GM23248 (cell line): ENCODE measurements around the gene POMT1. TPM values are rescaled to one million over a fixed set of nuclear protein-coding genes. Genes with fewer than 3 reads are reported as not detected.

Experiments used
- DNase-seq: peaks from one replicate; pipeline ENCODE4 v3.0.0-alpha.2; 2015
- H2AFZ ChIP-seq: fragments of 200-600 bp; sonication (generic); 2 replicates; pipeline ENCODE4 v1.6.1; 2016; ENCODE audit warnings: antibody characterized with exemption
- H3F3A ChIP-seq: fragments of 200-600 bp; sonication (generic); 2 replicates; pipeline ENCODE4 v1.6.1; 2016; ENCODE audit warnings: mild to moderate bottlenecking, antibody characterized with exemption, mixed run types; ENCODE audit not compliant: insufficient read depth
- H3K27ac ChIP-seq: fragments of 200-600 bp; sonication (generic); 2 replicates; pipeline ENCODE4 v1.5.1; 2016; ENCODE audit warnings: mild to moderate bottlenecking
- H3K27me3 ChIP-seq: fragments of 200-600 bp; sonication (generic); replicated peaks from 2 replicates; pipeline ENCODE4 v1.6.1; 2016; ENCODE audit warnings: mild to moderate bottlenecking; ENCODE audit not compliant: insufficient read depth
- H3K36me3 ChIP-seq: fragments of 200-600 bp; sonication (generic); 2 replicates; pipeline ENCODE4 v1.6.1; 2016; ENCODE audit warnings: low read depth, mild to moderate bottlenecking
- H3K4me1 ChIP-seq: fragments of 200-600 bp; sonication (generic); 2 replicates; pipeline ENCODE4 v1.6.1; 2016; ENCODE audit warnings: mild to moderate bottlenecking; ENCODE audit not compliant: insufficient read depth
- H3K4me2 ChIP-seq: fragments of 200-600 bp; sonication (generic); one replicate; pipeline ENCODE4 v1.6.1; 2016; ENCODE audit warnings: mild to moderate bottlenecking; ENCODE audit not compliant: unreplicated experiment
- H3K4me3 ChIP-seq: fragments of 200-600 bp; sonication (generic); 2 replicates; pipeline ENCODE4 v1.5.1; 2016; ENCODE audit warnings: mild to moderate bottlenecking
- H3K79me2 ChIP-seq: fragments of 200-600 bp; sonication (generic); 2 replicates; pipeline ENCODE4 v1.6.1; 2016; ENCODE audit warnings: mild to moderate bottlenecking; ENCODE audit not compliant: insufficient read depth
- H3K9ac ChIP-seq: fragments of 200-600 bp; sonication (generic); 2 replicates; pipeline ENCODE4 v1.6.1; 2016; ENCODE audit warnings: mild to moderate bottlenecking
- H3K9me2 ChIP-seq: fragments of 200-600 bp; sonication (generic); 2 replicates; pipeline ENCODE4 v1.6.1; 2016; ENCODE audit warnings: mixed run types, mild to moderate bottlenecking, moderate library complexity; ENCODE audit not compliant: insufficient read depth
- H3K9me3 ChIP-seq: fragments of 200-600 bp; sonication (generic); one replicate; pipeline ENCODE4 v1.6.1; 2017; ENCODE audit warnings: low read depth
- H4K20me1 ChIP-seq: fragments of 200-600 bp; sonication (generic); 2 replicates; pipeline ENCODE4 v1.6.0; 2016; ENCODE audit not compliant: insufficient read depth
- EZH2 ChIP-seq: fragments of 200-600 bp; sonication (generic); IDR thresholded peaks from 2 replicates; pipeline ENCODE4 v1.6.1; 2018; ENCODE audit warnings: antibody characterized with exemption, mild to moderate bottlenecking; ENCODE audit not compliant: insufficient read depth, poor library complexity, severe bottlenecking
- EZH2phosphoT487 ChIP-seq: fragments of 200-600 bp; sonication (generic); IDR thresholded peaks from 2 replicates; pipeline ENCODE4 v1.6.1; 2018; ENCODE audit warnings: antibody characterized with exemption, moderate library complexity, mild to moderate bottlenecking, low read depth; ENCODE audit not compliant: insufficient read depth
- WGBS, 2 experiments: methylation state at CpG; one replicate each; pipeline ENCODE4 v1.1.6; 2015 to 2017; ENCODE audit warnings: low lambda C conversion rate in 2 of 2, low coverage in 1 of 2; ENCODE audit errors: missing lambda C conversion rate in 2 of 2; 5-methylcytosine and 5-hydroxymethylcytosine counted together
- in situ Hi-C: fragments of 300-500 bp; cut with MboI; formaldehyde crosslinking; loops from 2 replicates; pipeline ENCODE4 v1.15.0; 2020
- polyA plus RNA-seq: library from polyadenylated mRNA; unstranded; fragments of >200 nt; fragmentation: Nextera tagmentation; extraction: Ambion mirVana; gene quantifications from 2 replicates; pipeline ENCODE4 v1.2.1, GENCODE V29; 2016
- total RNA-seq: library from RNA; depleted of rRNA; stranded (reverse); fragments of >200 nt; shearing (Covaris generic); gene quantifications from 2 replicates; pipeline ENCODE4 v1.2.3, GENCODE V29; 2014

POMT1 gene
- total and polyA plus RNA-seq, 2 experiments from 2014 or later, result 28.4 to 32.9 TPM

GRCh38 chr9:131487621-131488031, 15.1 kb upstream of the POMT1 start:
- WGBS, 2 experiments, result 70 to 72% methylated on average over 14 of the region's 14 CpGs
- no peak for DNase-seq
- no peaks in the 10 kb centered on the region for H3F3A ChIP-seq
- no peaks in the 10 kb centered on the region for H3K27me3 ChIP-seq
- H4K20me1 ChIP-seq, result no peaks in the 10 kb centered on the region
- in situ Hi-C loops, result no loop called here
- H3K4me3 ChIP-seq, result no peak overlapping the region
- H3K4me2 ChIP-seq, result no peak overlapping the region
- no peak overlapping the region for H2AFZ ChIP-seq
- no peaks in the 10 kb centered on the region for H3K9me2 ChIP-seq
- peaks cover 14% of the 10 kb centered on the region; the same call in 1 of the 2 replicates for H3K36me3 ChIP-seq
- H3K9me3 ChIP-seq, result no peaks in the 10 kb centered on the region
- TF ChIP-seq EZH2 (no peak), EZH2phosphoT487 (no peak)
- H3K4me1 ChIP-seq, result no peaks in the 10 kb centered on the region
- H3K9ac ChIP-seq, result no peak overlapping the region
- peaks cover 15% of the 10 kb centered on the region; the same call in 1 of the 2 replicates for H3K79me2 ChIP-seq
- H3K27ac ChIP-seq, result no peak overlapping the region

- no peaks in the 10 kb centered on the region for H3K4me1 ChIP-seq
- no peak overlapping the region for H2AFZ ChIP-seq
- H3K4me3 ChIP-seq, result no peak overlapping the region
- H3K9ac ChIP-seq, result no peak overlapping the region
- H3K9me3 ChIP-seq, result no peaks in the 10 kb centered on the region
- H3K4me2 ChIP-seq, result no peak overlapping the region
- peaks cover 20% of the 10 kb centered on the region; the same call in 1 of the 2 replicates for H3K36me3 ChIP-seq
- DNase-seq, result no peak
- WGBS, 2 experiments, result 66 to 69% methylated on average over 8 of the region's 8 CpGs
- H3K27ac ChIP-seq, result no peak overlapping the region
- no peaks in the 10 kb centered on the region for H3K27me3 ChIP-seq
- no peak for TF ChIP-seq EZH2phosphoT487
- no peak for TF ChIP-seq EZH2
- H3K9me2 ChIP-seq, result no peaks in the 10 kb centered on the region
- no peaks in the 10 kb centered on the region for H3F3A ChIP-seq
- H3K79me2 ChIP-seq, result peaks cover 15% of the 10 kb centered on the region; the same call in 1 of the 2 replicates
- in situ Hi-C loops, result no loop called here
- H4K20me1 ChIP-seq, result no peaks in the 10 kb centered on the region
These were observed 12.2 kb upstream of the POMT1 start for GRCh38 chr9:131490514-131490913.

DNA sequence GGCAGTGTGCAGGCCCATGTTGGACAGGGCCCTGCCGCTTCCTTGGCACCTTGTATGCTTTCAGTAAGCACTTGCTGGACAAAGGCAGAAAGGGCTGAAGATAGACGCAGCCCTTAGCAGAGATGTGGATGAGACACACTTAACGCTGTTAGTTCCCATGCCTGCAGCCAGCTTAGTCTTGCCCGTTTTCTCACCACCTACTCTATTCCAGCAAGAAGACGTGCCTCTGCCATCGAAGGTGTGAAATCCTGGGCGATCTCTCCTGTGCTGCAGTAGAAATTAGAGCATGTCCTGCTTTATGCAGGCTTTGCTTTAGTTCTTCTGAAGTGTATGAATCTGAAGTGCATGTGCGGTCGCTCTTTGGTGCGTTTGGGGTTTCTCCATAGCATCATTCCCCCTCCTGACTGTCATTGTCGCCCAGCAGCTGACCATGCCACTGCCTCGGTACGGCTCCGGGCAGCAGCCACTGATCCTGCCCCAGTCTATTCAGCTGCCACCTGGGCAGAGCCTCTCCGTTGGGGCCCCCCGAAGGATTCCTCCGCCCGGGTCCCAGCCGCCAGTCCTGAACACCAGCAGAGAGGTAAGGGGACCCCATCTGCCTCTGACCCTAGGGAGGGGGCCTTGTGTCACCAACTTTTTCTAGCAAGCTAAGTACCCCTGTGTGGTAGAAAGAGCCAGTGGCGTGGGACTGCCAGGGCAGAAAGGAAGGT, 11.6 kb upstream of the POMT1 start:
- TF ChIP-seq EZH2 (no peak), EZH2phosphoT487 (no peak)
- H3K9me2 ChIP-seq, result no peaks in the 10 kb centered on the region
- peaks cover 26% of the 10 kb centered on the region; the same call in 1 of the 2 replicates for H3K36me3 ChIP-seq
- H4K20me1 ChIP-seq, result no peaks in the 10 kb centered on the region
- in situ Hi-C loops, result no loop called here
- no peak overlapping the region for H3K27ac ChIP-seq
- no peaks in the 10 kb centered on the region for H3F3A ChIP-seq
- DNase-seq, result no peak
- H3K79me2 ChIP-seq, result peaks cover 10% of the 10 kb centered on the region; the same call in 1 of the 2 replicates
- no peaks in the 10 kb centered on the region for H3K27me3 ChIP-seq
- no peak overlapping the region for H3K4me2 ChIP-seq
- WGBS, 2 experiments, result 90 to 92% methylated on average over 20 of the region's 20 CpGs
- H3K4me3 ChIP-seq, result no peak overlapping the region
- H3K4me1 ChIP-seq, result no peaks in the 10 kb centered on the region
- no peak overlapping the region for H3K9ac ChIP-seq
- H3K9me3 ChIP-seq, result no peaks in the 10 kb centered on the region
- no peak overlapping the region for H2AFZ ChIP-seq

- H3F3A ChIP-seq, result no peaks in the 10 kb centered on the region
- H3K9me3 ChIP-seq, result no peaks in the 10 kb centered on the region
- H3K4me3 ChIP-seq, result no peak overlapping the region
- H3K36me3 ChIP-seq, result peaks cover 35% of the 10 kb centered on the region; the same call in 1 of the 2 replicates
- H3K4me2 ChIP-seq, result no peak overlapping the region
- H3K9ac ChIP-seq, result no peak overlapping the region
- TF ChIP-seq EZH2phosphoT487, result no peak
- no peaks in the 10 kb centered on the region for H3K9me2 ChIP-seq
- H4K20me1 ChIP-seq, result no peaks in the 10 kb centered on the region
- no peak for DNase-seq
- H3K79me2 ChIP-seq, result 0 out of 2 replicates have a peak, but pooled peaks cover 4% of the 10 kb centered on the region
- H3K27me3 ChIP-seq, result no peaks in the 10 kb centered on the region
- in situ Hi-C loops, result no loop called here
- no peak overlapping the region for H2AFZ ChIP-seq
- WGBS, 2 experiments, result 87 to 88% methylated on average over 6 of the region's 6 CpGs
- H3K4me1 ChIP-seq, result no peaks in the 10 kb centered on the region
- no peak overlapping the region for H3K27ac ChIP-seq
These were observed 10.6 kb upstream of the POMT1 start for GRCh38 chr9:131492070-131492469.
